Left ventricle myocardium inferior (tissue), 1 donor: Measurements from ENCODE around the gene PCYT1B. TPM values are rescaled to one million over a fixed set of nuclear protein-coding genes. Genes with fewer than 3 reads are reported as not detected.

Source experiments
- DNase-seq: peaks from one replicate; pipeline ENCODE4 v3.0.0-alpha.2; 2020
- H3K27ac ChIP-seq: fragments of 200-600 bp; replicated peaks from 2 replicates; pipeline ENCODE4 v1.8.0; 2021
- H3K27me3 ChIP-seq: fragments of 200-600 bp; 2 replicates; pipeline ENCODE4 v1.8.0; 2021; ENCODE audit warnings: low read depth
- H3K36me3 ChIP-seq: fragments of 200-600 bp; 2 replicates; pipeline ENCODE4 v1.8.0; 2021
- H3K4me1 ChIP-seq: fragments of 200-600 bp; 2 replicates; pipeline ENCODE4 v1.8.0; 2021
- H3K4me3 ChIP-seq: fragments of 200-600 bp; 2 replicates; pipeline ENCODE4 v1.8.0; 2021; ENCODE audit warnings: mild to moderate bottlenecking, moderate library complexity
- H3K9me3 ChIP-seq: fragments of 200-600 bp; replicated peaks from 2 replicates; pipeline ENCODE4 v1.8.0; 2021
- intact Hi-C: fragments of 100-400 bp; cut with micrococcal nuclease; formaldehyde crosslinking; loops from one replicate; pipeline ENCODE4 v1.11.0; 2022
- total RNA-seq: library from RNA; stranded (reverse); fragmentation: NEBNext Ultra II Directional; extraction: Animal tissue kit (Norgen Biotek cat#: 25700); gene quantifications from one replicate; pipeline ENCODE4 v1.2.1, GENCODE V29; 2021
- TF ChIP-seq, protein P1 (sequence below): fragments of 200-600 bp; IDR thresholded peaks from 2 replicates; pipeline ENCODE4 v1.8.0; 2021; ENCODE audit warnings: antibody characterized with exemption, mild to moderate bottlenecking, borderline replicate concordance
- donor health status: DM: no; HTN: yes; CAD: no; lungs with severe emphysema.

Gene PCYT1B
- total RNA-seq, 1 donor from 2014 or later: 0.36 TPM

DNA sequence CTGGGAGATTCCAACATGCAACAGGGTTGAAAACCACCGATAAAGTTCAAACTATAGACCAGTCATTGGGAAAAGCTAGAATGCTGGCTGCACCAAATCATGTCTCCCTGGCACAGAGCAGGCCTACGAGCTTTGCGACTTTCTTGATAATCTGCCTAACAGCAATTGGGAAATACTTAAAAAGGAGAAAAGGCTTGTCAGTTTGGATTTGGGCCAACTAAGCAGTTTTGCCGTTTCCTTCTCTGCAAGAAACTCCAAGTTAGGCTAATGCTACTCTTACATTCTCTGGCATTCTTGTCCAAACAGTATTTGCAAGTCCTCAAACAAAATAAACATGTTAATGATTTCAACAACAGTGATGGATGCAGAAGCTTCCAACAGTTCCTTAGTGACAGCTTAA is 94.1 kb downstream of the PCYT1B start:
- DNase-seq: no peak
- Histone ChIP-seq H3K4me1 (no peaks in the 10 kb centered on the region), H3K9me3 (no peaks in the 10 kb centered on the region), H3K27me3 (no peaks in the 10 kb centered on the region), H3K27ac (no peak overlapping the region), H3K36me3 (no peaks in the 10 kb centered on the region), H3K4me3 (no peak overlapping the region)
- TF ChIP-seq, protein P1, sequence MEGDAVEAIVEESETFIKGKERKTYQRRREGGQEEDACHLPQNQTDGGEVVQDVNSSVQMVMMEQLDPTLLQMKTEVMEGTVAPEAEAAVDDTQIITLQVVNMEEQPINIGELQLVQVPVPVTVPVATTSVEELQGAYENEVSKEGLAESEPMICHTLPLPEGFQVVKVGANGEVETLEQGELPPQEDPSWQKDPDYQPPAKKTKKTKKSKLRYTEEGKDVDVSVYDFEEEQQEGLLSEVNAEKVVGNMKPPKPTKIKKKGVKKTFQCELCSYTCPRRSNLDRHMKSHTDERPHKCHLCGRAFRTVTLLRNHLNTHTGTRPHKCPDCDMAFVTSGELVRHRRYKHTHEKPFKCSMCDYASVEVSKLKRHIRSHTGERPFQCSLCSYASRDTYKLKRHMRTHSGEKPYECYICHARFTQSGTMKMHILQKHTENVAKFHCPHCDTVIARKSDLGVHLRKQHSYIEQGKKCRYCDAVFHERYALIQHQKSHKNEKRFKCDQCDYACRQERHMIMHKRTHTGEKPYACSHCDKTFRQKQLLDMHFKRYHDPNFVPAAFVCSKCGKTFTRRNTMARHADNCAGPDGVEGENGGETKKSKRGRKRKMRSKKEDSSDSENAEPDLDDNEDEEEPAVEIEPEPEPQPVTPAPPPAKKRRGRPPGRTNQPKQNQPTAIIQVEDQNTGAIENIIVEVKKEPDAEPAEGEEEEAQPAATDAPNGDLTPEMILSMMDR: no peak
- intact Hi-C loops: no loop called here

GRCh38 chrX:24550166-24550565 is 97.0 kb downstream of the PCYT1B start:
- H3K27me3 ChIP-seq: no peaks in the 10 kb centered on the region
- DNase-seq: no peak
- no peaks in the 10 kb centered on the region for H3K4me1 ChIP-seq
- intact Hi-C loops: no loop called here
- H3K36me3 ChIP-seq: no peaks in the 10 kb centered on the region
- TF ChIP-seq, protein P1: no peak
- no peaks in the 10 kb centered on the region for H3K9me3 ChIP-seq
- no peak overlapping the region for H3K27ac ChIP-seq
- H3K4me3 ChIP-seq: no peak overlapping the region

DNA sequence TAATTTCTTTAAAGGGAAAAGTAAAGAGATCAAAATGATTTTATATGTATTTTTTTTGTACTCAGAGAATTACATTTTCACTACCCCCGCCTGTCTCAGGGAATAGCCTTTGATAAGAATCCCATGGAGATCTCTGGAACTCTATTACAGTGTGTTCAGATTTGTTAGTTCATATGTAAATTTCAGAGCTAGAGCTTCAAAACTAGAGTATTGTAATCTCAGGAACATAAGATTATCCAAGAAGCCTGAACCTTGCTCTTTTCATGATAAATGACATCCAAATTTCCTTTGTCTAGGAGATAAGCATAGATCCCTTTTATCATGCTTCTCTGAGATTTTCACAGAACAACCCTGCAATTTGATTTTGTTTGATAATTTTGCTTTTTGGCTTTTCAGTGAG is 99.2 kb downstream of the PCYT1B start:
- Histone ChIP-seq H3K9me3 (no peaks in the 10 kb centered on the region), H3K27me3 (no peaks in the 10 kb centered on the region), H3K4me3 (no peak overlapping the region), H3K4me1 (no peaks in the 10 kb centered on the region), H3K27ac (no peak overlapping the region), H3K36me3 (no peaks in the 10 kb centered on the region)
- intact Hi-C loops: no loop called here
- DNase-seq: no peak
- TF ChIP-seq, protein P1: no peak

DNA sequence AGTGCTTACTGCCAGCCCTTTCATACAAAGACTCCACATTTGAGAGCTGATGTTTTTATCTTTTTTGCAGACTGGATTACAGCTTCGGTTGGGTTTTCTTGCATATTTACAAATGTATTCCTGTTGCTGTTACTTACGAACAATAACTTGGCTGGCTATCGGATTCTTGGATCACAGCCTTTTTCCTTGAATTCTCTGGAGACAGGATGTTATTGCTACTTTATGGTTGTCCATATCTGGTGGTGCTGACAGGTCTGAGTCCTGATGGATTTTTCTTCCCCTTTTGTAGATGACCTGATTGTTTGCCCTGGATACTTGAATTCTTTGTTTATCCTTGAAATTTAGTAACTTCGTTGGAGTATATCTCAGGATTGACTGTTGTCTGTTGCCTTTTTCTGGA is 104.4 kb downstream of the PCYT1B start:
- TF ChIP-seq, protein P1: no peak

GRCh38 chrX:24536551-24536950 is 110.6 kb downstream of the PCYT1B start:
- Histone ChIP-seq H3K9me3 (no peaks in the 10 kb centered on the region), H3K36me3 (peaks cover 15% of the 10 kb centered on the region), H3K4me3 (no peak overlapping the region), H3K27ac (no peak overlapping the region), H3K27me3 (no peaks in the 10 kb centered on the region), H3K4me1 (no peaks in the 10 kb centered on the region)
- intact Hi-C loops: no loop called here
- DNase-seq: no peak
- TF ChIP-seq, protein P1: no peak

More for the DNA sequence above, 104.4 kb downstream of the PCYT1B start:
- Histone ChIP-seq H3K27ac (no peak overlapping the region), H3K9me3 (no peaks in the 10 kb centered on the region), H3K27me3 (no peaks in the 10 kb centered on the region), H3K36me3 (no peaks in the 10 kb centered on the region), H3K4me1 (no peaks in the 10 kb centered on the region), H3K4me3 (no peak overlapping the region)
- intact Hi-C loops: no loop called here
- DNase-seq: no peak

DNA sequence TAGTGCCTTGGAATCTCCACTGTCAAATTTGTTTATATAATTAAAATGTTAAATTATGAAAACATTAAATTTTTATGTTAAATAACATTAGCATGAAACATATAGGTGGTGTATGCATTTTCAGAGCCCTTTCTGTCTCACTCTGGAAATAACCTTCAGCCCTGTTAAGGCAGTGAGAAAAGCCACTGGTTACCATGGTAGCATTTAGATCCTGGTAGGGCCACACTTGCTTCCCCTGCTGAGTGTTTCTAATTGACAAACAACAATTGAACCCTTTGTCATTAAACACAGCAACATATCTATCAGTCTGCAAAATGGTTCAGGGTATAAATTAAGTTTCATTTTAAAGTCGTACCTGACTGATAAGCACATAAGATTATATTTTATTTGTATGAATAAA is 118.5 kb downstream of the PCYT1B start:
- Histone ChIP-seq H3K36me3 (peaks cover 19% of the 10 kb centered on the region), H3K4me3 (no peak overlapping the region), H3K27me3 (no peaks in the 10 kb centered on the region), H3K27ac (no peak overlapping the region), H3K4me1 (no peaks in the 10 kb centered on the region), H3K9me3 (no peaks in the 10 kb centered on the region)
- intact Hi-C loops: no loop called here
- TF ChIP-seq, protein P1: no peak
- DNase-seq: no peak
